Mucosa of descending colon (tissue), 3 donors: ENCODE measurements around the gene RCAN2. TPM values are rescaled to one million over a fixed set of nuclear protein-coding genes. Genes with fewer than 3 reads are reported as not detected.

Experiments
- ATAC-seq: fragments of 200-7000 bp; cut with Tn5 transposase; one replicate; pipeline ENCODE4 v1.9.1; 2020; ENCODE audit warnings: mild to moderate bottlenecking, moderate library complexity
- DNase-seq, 3 donors: peaks; one replicate each; pipeline ENCODE4 v3.0.0-alpha.2; 2020
- H3K36me3 ChIP-seq: fragments of 200-600 bp; one replicate; pipeline ENCODE4 v1.8.0; 2021; ENCODE audit warnings: low read depth, mild to moderate bottlenecking
- H3K4me1 ChIP-seq: fragments of 200-600 bp; one replicate; pipeline ENCODE4 v1.8.0; 2021; ENCODE audit warnings: low read depth, mild to moderate bottlenecking
- H3K4me3 ChIP-seq: fragments of 200-600 bp; one replicate; pipeline ENCODE4 v1.8.0; 2021; ENCODE audit warnings: mild to moderate bottlenecking
- H3K9me3 ChIP-seq: fragments of 200-600 bp; one replicate; pipeline ENCODE4 v1.8.0; 2021; ENCODE audit warnings: mild to moderate bottlenecking
- CTCF ChIP-seq: fragments of 200-600 bp; IDR thresholded peaks from one replicate; pipeline ENCODE4 v1.8.0; 2022; ENCODE audit warnings: antibody characterized with exemption, mild to moderate bottlenecking
- intact Hi-C, 2 donors: fragments of 100-400 bp; cut with DNase I in 1 of 2; cut with micrococcal nuclease in 1 of 2; formaldehyde crosslinking; loops; one replicate each; pipeline versions ENCODE4 v1.11.0 to v1.11.1; 2022; cut with DNase I, micrococcal nuclease
- total RNA-seq, 3 donors: library from RNA; stranded (reverse); fragmentation: NEBNext Ultra II Directional in 2 of 3; extraction: Animal tissue kit (Norgen Biotek cat#: 25700) in 2 of 3; gene quantifications; one replicate each; pipeline versions ENCODE4 v1.2.1 to v1.2.4, GENCODE V29; 2021 to 2023
- donor health status: DM: no; HTN: no; CAD: no; lungs with moderate emphysema.
- donor health status: DM: no; HTN: no; CAD: no.
- donor health status: DM: no; HTN: yes; CAD: no.

The RCAN2 gene
- total RNA-seq, 3 donors from 2014 or later = 5.1 to 6.6 (median 6.1) TPM

DNA sequence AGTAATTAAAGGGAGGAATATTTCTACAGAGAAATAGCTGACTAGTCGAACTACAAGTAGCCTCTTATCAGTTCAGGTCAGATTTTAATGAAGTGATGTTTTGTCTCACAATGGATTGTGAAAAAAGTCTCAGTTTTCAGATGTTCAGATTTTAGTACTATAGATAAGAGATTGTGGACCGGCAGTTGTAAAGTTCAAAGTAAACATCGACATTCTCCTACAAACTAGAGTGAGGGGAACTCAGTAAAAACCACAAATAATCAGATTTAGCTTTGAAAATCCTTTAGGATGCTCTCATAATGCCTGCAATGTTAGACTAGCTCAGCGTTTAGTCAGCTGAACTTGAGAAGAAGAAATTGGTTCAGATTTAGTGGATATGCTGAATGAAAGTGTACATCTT, 39.9 kb downstream of the RCAN2 start:
- Histone ChIP-seq H3K9me3 (no peaks in the 10 kb centered on the region), H3K4me1 (no peaks in the 10 kb centered on the region), H3K4me3 (no peak overlapping the region), H3K36me3 (no peaks in the 10 kb centered on the region)
- intact Hi-C loops = no loop called here
- no peak for TF ChIP-seq CTCF
- no peak for DNase-seq
- ATAC-seq = no peak

DNA sequence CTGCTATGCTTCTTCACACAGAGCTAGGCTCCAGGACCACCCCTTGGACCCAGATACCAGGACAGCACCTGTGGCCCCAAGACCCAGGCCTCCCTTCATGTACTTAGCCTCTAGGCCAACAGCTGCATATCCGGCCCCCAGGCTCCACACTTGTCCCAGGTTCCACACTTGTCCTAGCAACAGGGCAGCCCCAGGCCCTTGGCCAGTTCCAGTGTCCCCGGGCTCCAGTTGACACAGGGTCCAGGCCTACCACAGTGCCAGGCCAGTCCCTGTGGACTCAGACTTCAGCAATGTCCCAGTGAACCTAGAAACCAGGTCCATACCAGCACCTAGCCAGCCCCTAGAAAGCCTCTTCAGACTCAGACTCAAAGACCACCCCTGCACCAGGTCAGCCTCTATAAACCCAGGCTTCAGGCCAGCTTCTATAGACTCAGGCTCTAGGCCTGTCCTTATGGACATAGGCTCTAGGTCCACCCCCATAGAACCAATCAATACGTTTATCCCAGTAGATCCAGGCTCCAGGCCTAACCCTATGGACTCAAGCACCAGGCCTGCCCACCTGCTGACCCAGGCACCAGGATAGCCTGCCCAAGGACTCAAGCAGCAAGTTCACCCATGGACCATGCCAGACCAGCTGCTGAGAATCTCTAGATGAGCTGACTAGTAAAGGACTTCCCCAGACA, 46.3 kb downstream of the RCAN2 start:
- intact Hi-C loops = no loop called here

GRCh38 chr6:46443623-46444022, 47.6 kb downstream of the RCAN2 start:
- no peak for TF ChIP-seq CTCF
- ATAC-seq (no peak), DNase-seq (no peak)
- Histone ChIP-seq H3K4me3 (no peak overlapping the region), H3K4me1 (no peaks in the 10 kb centered on the region), H3K9me3 (peaks cover 10% of the 10 kb centered on the region), H3K36me3 (no peaks in the 10 kb centered on the region)
- intact Hi-C loops = no loop called here

More for the DNA sequence above, 46.3 kb downstream of the RCAN2 start:
- Histone ChIP-seq H3K36me3 (no peaks in the 10 kb centered on the region), H3K4me3 (no peak overlapping the region), H3K4me1 (no peaks in the 10 kb centered on the region), H3K9me3 (peaks cover 10% of the 10 kb centered on the region)
- no peak for TF ChIP-seq CTCF
- no peak for ATAC-seq
- no peak for DNase-seq

GRCh38 chr6:46440641-46441040, 50.6 kb downstream of the RCAN2 start:
- no peak for TF ChIP-seq CTCF
- no peak for DNase-seq
- no peak for ATAC-seq
- intact Hi-C loops = no loop called here
- H3K36me3 ChIP-seq = no peaks in the 10 kb centered on the region
- H3K9me3 ChIP-seq = peaks cover 4% of the 10 kb centered on the region
- no peaks in the 10 kb centered on the region for H3K4me1 ChIP-seq
- no peak overlapping the region for H3K4me3 ChIP-seq

DNA sequence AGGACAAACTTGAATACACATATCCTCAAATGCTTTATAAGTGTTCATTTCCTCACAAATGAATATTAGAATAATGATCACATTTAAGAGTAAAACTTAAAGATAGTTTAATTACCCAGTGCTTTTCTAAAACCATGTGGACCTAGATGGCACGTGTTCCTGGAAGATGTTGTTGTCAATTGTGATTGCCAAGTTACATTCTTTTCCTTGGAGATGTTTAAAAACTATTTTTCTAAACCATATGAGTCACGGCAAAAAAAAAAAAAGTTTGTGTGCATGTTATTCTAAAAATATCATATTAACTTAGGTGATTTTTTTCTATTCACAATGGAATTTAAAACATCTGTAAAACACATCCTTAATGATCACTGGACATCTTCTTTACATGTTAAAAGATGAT, 51.1 kb downstream of the RCAN2 start:
- Histone ChIP-seq H3K4me3 (no peak overlapping the region), H3K4me1 (no peaks in the 10 kb centered on the region), H3K36me3 (no peaks in the 10 kb centered on the region), H3K9me3 (no peaks in the 10 kb centered on the region)
- intact Hi-C loops = no loop called here
- ATAC-seq (no peak), DNase-seq (no peak)
- no peak for TF ChIP-seq CTCF

- ATAC-seq = no peak
- TF ChIP-seq CTCF = no peak
- DNase-seq = no peak
- no peaks in the 10 kb centered on the region for H3K4me1 ChIP-seq
- no peaks in the 10 kb centered on the region for H3K36me3 ChIP-seq
- no peak overlapping the region for H3K4me3 ChIP-seq
- intact Hi-C loops = no loop called here
- no peaks in the 10 kb centered on the region for H3K9me3 ChIP-seq
Observed at GRCh38 chr6:46438245-46438644, 53.0 kb downstream of the RCAN2 start.
